Gastrocnemius medialis (tissue), 4 donors: ENCODE results near the gene BTAF1. TPM values are rescaled to one million over a fixed set of nuclear protein-coding genes. Genes with fewer than 3 reads are reported as not detected.

Experiments used
- ATAC-seq, 2 donors: fragments of 150-250 bp; one replicate each; pipeline ENCODE4 v1.9.1; 2016
- DNase-seq, 2 donors: peaks; one replicate each; pipeline ENCODE4 v3.0.0-alpha.2; 2019
- H3K27ac ChIP-seq, 4 donors: fragments of 200-600 bp; sonication (generic); 1 replicate in 1 of 4; 2 replicates in 3 of 4; pipeline ENCODE4 v1.5.1; 2016 to 2018; ENCODE audit warnings: mild to moderate bottlenecking in 2 of 4, moderate library complexity in 1 of 4
- H3K27me3 ChIP-seq, 3 donors: fragments of 200-600 bp; sonication (generic) in 2 of 3; 1 replicate in 1 of 3; 2 replicates in 2 of 3; pipeline versions ENCODE4 v1.5.1 to v1.6.0; 2016 to 2019; ENCODE audit warnings: mild to moderate bottlenecking in 1 of 3, moderate library complexity in 1 of 3
- H3K36me3 ChIP-seq, 2 donors: fragments of 200-600 bp; sonication (generic) in 1 of 2; one replicate each; pipeline ENCODE4 v1.5.1; 2017 to 2018
- H3K4me1 ChIP-seq, 2 donors: fragments of 200-600 bp; sonication (generic) in 1 of 2; one replicate each; pipeline ENCODE4 v1.5.1; 2016 to 2017; ENCODE audit warnings: mild to moderate bottlenecking in 2 of 2
- H3K4me3 ChIP-seq, 4 donors: fragments of 200-600 bp; sonication (generic) in 3 of 4; 1 replicate in 1 of 4; 2 replicates in 3 of 4; pipeline ENCODE4 v1.5.1; 2016 to 2019; ENCODE audit warnings: mild to moderate bottlenecking in 2 of 4
- H3K9me3 ChIP-seq, 3 donors: fragments of 200-600 bp; sonication (generic) in 2 of 3; 1 replicate in 1 of 3; 2 replicates in 2 of 3; pipeline ENCODE4 v1.5.1; 2016 to 2019
- POLR2A ChIP-seq, 2 donors: fragments of 450-650 bp; IDR thresholded peaks; one replicate each; pipeline ENCODE4 v1.6.1; 2017; ENCODE audit warnings: antibody characterized with exemption in 2 of 2, mild to moderate bottlenecking in 2 of 2, moderate library complexity in 2 of 2
- in situ Hi-C, 4 donors: fragments of 200-750 bp; cut with MboI; loops; one replicate each; pipeline versions ENCODE4 v1.15.0 to v1.8.0; 2017; ENCODE audit warnings: low sequenced_read_pairs in 4 of 4
- intact Hi-C: fragments of 100-400 bp; cut with DNase I; formaldehyde crosslinking; loops from one replicate; pipeline ENCODE4 v1.15.1; 2023; ENCODE audit warnings: low total_unique reads
- total RNA-seq, 4 donors: library from RNA; depleted of rRNA; stranded (reverse); fragments of >200 nt; gene quantifications; one replicate each; pipeline versions ENCODE4 v1.1.0 to v1.2.3, GENCODE V29; 2016
- TF ChIP-seq, protein P1 (sequence below), 5 experiments: fragments of 450-650 bp in 3 of 5; fragments of 200-600 bp in 2 of 5; sonication (generic) in 2 of 5; IDR thresholded peaks in 4 of 5; conservative IDR thresholded peaks in 1 of 5; 1 replicate in 4 of 5; 2 replicates in 1 of 5; pipeline ENCODE4 v1.5.1; 2016 to 2019; ENCODE audit warnings: antibody characterized with exemption in 5 of 5, mild to moderate bottlenecking in 3 of 5, moderate library complexity in 3 of 5

BTAF1 gene
- total RNA-seq, 4 donors from 2014 or later: 10.5 to 23.7 (median 11.3) TPM

GRCh38 chr10:92074126-92074887 is 150.7 kb downstream of the BTAF1 start:
- no peaks in the 10 kb centered on the region for H3K27me3 ChIP-seq
- in situ Hi-C loops (no loop called here), intact Hi-C loops (no loop called here)
- ATAC-seq: no peak
- DNase-seq: no peak
- no peaks in the 10 kb centered on the region for H3K4me1 ChIP-seq
- H3K36me3 ChIP-seq: no peaks in the 10 kb centered on the region
- no peaks in the 10 kb centered on the region for H3K9me3 ChIP-seq
- TF ChIP-seq, protein P1, sequence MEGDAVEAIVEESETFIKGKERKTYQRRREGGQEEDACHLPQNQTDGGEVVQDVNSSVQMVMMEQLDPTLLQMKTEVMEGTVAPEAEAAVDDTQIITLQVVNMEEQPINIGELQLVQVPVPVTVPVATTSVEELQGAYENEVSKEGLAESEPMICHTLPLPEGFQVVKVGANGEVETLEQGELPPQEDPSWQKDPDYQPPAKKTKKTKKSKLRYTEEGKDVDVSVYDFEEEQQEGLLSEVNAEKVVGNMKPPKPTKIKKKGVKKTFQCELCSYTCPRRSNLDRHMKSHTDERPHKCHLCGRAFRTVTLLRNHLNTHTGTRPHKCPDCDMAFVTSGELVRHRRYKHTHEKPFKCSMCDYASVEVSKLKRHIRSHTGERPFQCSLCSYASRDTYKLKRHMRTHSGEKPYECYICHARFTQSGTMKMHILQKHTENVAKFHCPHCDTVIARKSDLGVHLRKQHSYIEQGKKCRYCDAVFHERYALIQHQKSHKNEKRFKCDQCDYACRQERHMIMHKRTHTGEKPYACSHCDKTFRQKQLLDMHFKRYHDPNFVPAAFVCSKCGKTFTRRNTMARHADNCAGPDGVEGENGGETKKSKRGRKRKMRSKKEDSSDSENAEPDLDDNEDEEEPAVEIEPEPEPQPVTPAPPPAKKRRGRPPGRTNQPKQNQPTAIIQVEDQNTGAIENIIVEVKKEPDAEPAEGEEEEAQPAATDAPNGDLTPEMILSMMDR (IDR thresholded peaks at IDR 0.05 in 4 of 5, conservative IDR thresholded peaks at IDR 0.05 in 1 of 5): no peak
- no peak for TF ChIP-seq POLR2A (IDR thresholded peaks at IDR 0.05)
- H3K4me3 ChIP-seq: no peak overlapping the region
- H3K27ac ChIP-seq: no peak overlapping the region

- Histone ChIP-seq H3K36me3 (peaks cover 0 to 8% of the 10 kb centered on the region in 2 donors), H3K4me1 (no peaks in the 10 kb centered on the region), H3K27me3 (no peaks in the 10 kb centered on the region), H3K4me3 (no peak overlapping the region), H3K9me3 (no peaks in the 10 kb centered on the region), H3K27ac (no peak overlapping the region)
- no peak for DNase-seq
- no peak for ATAC-seq
- in situ Hi-C loops (loop anchor here in 1 of 4 donors (25.0 kb wide), 1 partner anchor 211 kb away; the partner anchor contains the start of genes CPEB3 and MARCHF5), intact Hi-C loops (no loop called here)
- TF ChIP-seq POLR2A (IDR thresholded peaks at IDR 0.05): no peak
- TF ChIP-seq, protein P1 (IDR thresholded peaks at IDR 0.05 in 4 of 5, conservative IDR thresholded peaks at IDR 0.05 in 1 of 5): no peak
Observed at GRCh38 chr10:92075829-92076228, 152.3 kb downstream of the BTAF1 start.

DNA sequence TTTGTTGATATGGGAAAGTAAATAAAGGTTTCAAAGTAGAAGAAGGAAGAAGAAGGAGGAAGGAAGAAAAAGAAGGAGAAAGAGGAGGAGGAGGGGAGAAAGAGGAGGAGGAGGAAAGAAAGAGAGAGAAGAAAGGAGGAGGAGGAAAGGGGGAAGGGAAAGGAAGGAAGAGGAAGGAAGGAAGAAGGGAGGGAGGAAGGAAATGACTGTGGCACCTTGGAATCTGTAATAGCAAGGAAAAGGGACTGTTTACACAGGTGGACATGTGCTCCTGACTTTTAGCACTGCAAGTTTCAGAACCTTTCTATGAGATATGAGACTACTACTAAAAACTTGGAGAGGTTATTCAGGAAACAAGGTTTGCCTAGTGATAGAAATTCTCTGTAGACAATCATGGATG is 153.2 kb downstream of the BTAF1 start:
- H3K4me3 ChIP-seq: no peak overlapping the region
- H3K4me1 ChIP-seq: no peaks in the 10 kb centered on the region
- H3K36me3 ChIP-seq: peaks cover 0 to 11% of the 10 kb centered on the region in 2 donors
- DNase-seq (no peak), ATAC-seq (no peak)
- intact Hi-C loops: no loop called here
- H3K27ac ChIP-seq: no peak overlapping the region
- H3K9me3 ChIP-seq: no peaks in the 10 kb centered on the region
- TF ChIP-seq POLR2A (IDR thresholded peaks at IDR 0.05): no peak
- TF ChIP-seq, protein P1 (IDR thresholded peaks at IDR 0.05 in 4 of 5, conservative IDR thresholded peaks at IDR 0.05 in 1 of 5): no peak
- H3K27me3 ChIP-seq: no peaks in the 10 kb centered on the region
- in situ Hi-C loops: loop anchor here in 1 of 4 donors (25.0 kb wide), 1 partner anchor 211 kb away; the partner anchor contains the start of genes CPEB3 and MARCHF5

- H3K4me3 ChIP-seq: no peak overlapping the region
- DNase-seq (no peak), ATAC-seq (no peak)
- in situ Hi-C loops (loop anchor here in 1 of 4 donors (25.0 kb wide), 1 partner anchor 208 kb away; the partner anchor contains the start of genes CPEB3 and MARCHF5), intact Hi-C loops (no loop called here)
- H3K9me3 ChIP-seq: no peaks in the 10 kb centered on the region
- H3K27ac ChIP-seq: no peak overlapping the region
- peaks cover 11 to 18% of the 10 kb centered on the region in 2 donors for H3K4me1 ChIP-seq
- no peaks in the 10 kb centered on the region for H3K27me3 ChIP-seq
- no peak for TF ChIP-seq POLR2A (IDR thresholded peaks at IDR 0.05)
- TF ChIP-seq, protein P1 (IDR thresholded peaks at IDR 0.05 in 4 of 5, conservative IDR thresholded peaks at IDR 0.05 in 1 of 5): no peak
- peaks cover 0 to 11% of the 10 kb centered on the region in 2 donors for H3K36me3 ChIP-seq
Observed at GRCh38 chr10:92079003-92079402, 155.4 kb downstream of the BTAF1 start.

Other genes starting within 250 kb of the BTAF1 start
- 10 to 100 TPM; 26.2 to 40.3 (median 29.5) TPM for gene TNKS2, start 125.3 kb upstream of the BTAF1 start, total RNA-seq
- 1 to 10 TPM in 1 of 4 donors, under 1 TPM in 2, not detected in 1; 0.33 to 2.0 (median 0.58) TPM for gene FGFBP3, start 14.3 kb upstream of the BTAF1 start, total RNA-seq